Loucy (cell line): ENCODE results near the gene PRKCZ.

Experiments used
- H2AFZ ChIP-seq: fragments of 200-600 bp; sonication (generic); 2 replicates; pipeline ENCODE4 v1.6.0; 2016; ENCODE audit warnings: antibody characterized with exemption, mild to moderate bottlenecking, low read length, moderate library complexity
- H3F3A ChIP-seq: fragments of 200-600 bp; 2 replicates; pipeline ENCODE4 v1.6.0; 2016; ENCODE audit warnings: antibody characterized with exemption, low read depth, mild to moderate bottlenecking
- H3K27me3 ChIP-seq: fragments of 200-600 bp; sonication (generic); 2 replicates; pipeline ENCODE4 v1.6.1; 2014; ENCODE audit warnings: low read length, mild to moderate bottlenecking; ENCODE audit not compliant: insufficient read depth, poor library complexity, severe bottlenecking
- H3K36me3 ChIP-seq: fragments of 200-600 bp; sonication (generic); 2 replicates; pipeline ENCODE4 v1.6.1; 2016; ENCODE audit warnings: low read length; ENCODE audit not compliant: insufficient read depth
- H3K4me1 ChIP-seq: fragments of 200-600 bp; sonication (generic); 2 replicates; pipeline ENCODE4 v1.5.1; 2014; ENCODE audit warnings: low read length, mild to moderate bottlenecking; ENCODE audit not compliant: insufficient read depth, poor library complexity, severe bottlenecking
- H3K4me2 ChIP-seq: fragments of 200-600 bp; sonication (generic); 2 replicates; pipeline ENCODE4 v1.6.0; 2014; ENCODE audit warnings: antibody characterized with exemption, low read length, low read depth, mild to moderate bottlenecking; ENCODE audit not compliant: poor library complexity, severe bottlenecking
- H3K4me3 ChIP-seq: fragments of 200-600 bp; sonication (generic); 2 replicates; pipeline ENCODE4 v1.5.1; 2014; ENCODE audit warnings: low read length, mild to moderate bottlenecking, mixed read lengths; ENCODE audit not compliant: poor library complexity, severe bottlenecking
- H3K79me2 ChIP-seq: fragments of 200-600 bp; sonication (generic); 2 replicates; pipeline ENCODE4 v1.6.1; 2014; ENCODE audit warnings: low read length; ENCODE audit not compliant: insufficient read depth
- H3K9ac ChIP-seq: fragments of 200-600 bp; sonication (generic); 2 replicates; pipeline ENCODE4 v1.6.0; 2014; ENCODE audit warnings: mild to moderate bottlenecking, low read depth, low read length, moderate library complexity; ENCODE audit not compliant: poor library complexity, severe bottlenecking
- H3K9me2 ChIP-seq: fragments of 200-600 bp; sonication (generic); replicated peaks from 2 replicates; pipeline ENCODE4 v1.6.1; 2016; ENCODE audit warnings: low read depth, low read length, mixed read lengths
- H3K9me3 ChIP-seq: fragments of 200-600 bp; sonication (generic); 2 replicates; pipeline ENCODE4 v1.6.1; 2014; ENCODE audit warnings: mild to moderate bottlenecking, antibody characterized with exemption, low read length, low read depth; ENCODE audit not compliant: insufficient read depth
- H4K20me1 ChIP-seq: fragments of 200-600 bp; sonication (generic); 2 replicates; pipeline ENCODE4 v1.6.0; 2014; ENCODE audit warnings: antibody characterized with exemption, low read length, mild to moderate bottlenecking; ENCODE audit not compliant: insufficient read depth, poor library complexity, severe bottlenecking
- CTCF ChIP-seq: fragments of 200-600 bp; sonication (generic); conservative IDR thresholded peaks from 2 replicates; pipeline ENCODE4 v1.5.1; 2014; ENCODE audit warnings: mild to moderate bottlenecking, antibody characterized with exemption, low read length
- EZH2phosphoT487 ChIP-seq: fragments of 200-600 bp; IDR thresholded peaks from 2 replicates; pipeline ENCODE4 v1.6.1; 2018; ENCODE audit warnings: antibody characterized with exemption, mild to moderate bottlenecking, moderate library complexity, borderline replicate concordance

Gene PRKCZ

GRCh38 chr1:2177946-2178538 lies 127.8 kb downstream of the PRKCZ start:
- no peaks in the 10 kb centered on the region for H3K27me3 ChIP-seq
- no peaks in the 10 kb centered on the region for H3F3A ChIP-seq
- H3K9me2 ChIP-seq = no peaks in the 10 kb centered on the region
- H2AFZ ChIP-seq = no peak overlapping the region
- no peaks in the 10 kb centered on the region for H3K36me3 ChIP-seq
- no peaks in the 10 kb centered on the region for H3K9me3 ChIP-seq
- no peaks in the 10 kb centered on the region for H4K20me1 ChIP-seq
- no peak overlapping the region for H3K4me2 ChIP-seq
- H3K4me1 ChIP-seq = no peaks in the 10 kb centered on the region
- H3K9ac ChIP-seq = no peak overlapping the region
- H3K79me2 ChIP-seq = no peaks in the 10 kb centered on the region
- H3K4me3 ChIP-seq = no peak overlapping the region
- no peak for TF ChIP-seq CTCF
- no peak for TF ChIP-seq EZH2phosphoT487

GRCh38 chr1:2178875-2179274 lies 128.7 kb downstream of the PRKCZ start:
- H3K4me3 ChIP-seq = no peak overlapping the region
- H3K4me2 ChIP-seq = no peak overlapping the region
- H3F3A ChIP-seq = no peaks in the 10 kb centered on the region
- H3K9ac ChIP-seq = no peak overlapping the region
- no peak overlapping the region for H2AFZ ChIP-seq
- H3K9me3 ChIP-seq = no peaks in the 10 kb centered on the region
- TF ChIP-seq EZH2phosphoT487 (no peak), CTCF (no peak)
- H3K79me2 ChIP-seq = no peaks in the 10 kb centered on the region
- no peaks in the 10 kb centered on the region for H3K36me3 ChIP-seq
- H4K20me1 ChIP-seq = no peaks in the 10 kb centered on the region
- H3K27me3 ChIP-seq = no peaks in the 10 kb centered on the region
- no peaks in the 10 kb centered on the region for H3K4me1 ChIP-seq
- no peaks in the 10 kb centered on the region for H3K9me2 ChIP-seq

DNA sequence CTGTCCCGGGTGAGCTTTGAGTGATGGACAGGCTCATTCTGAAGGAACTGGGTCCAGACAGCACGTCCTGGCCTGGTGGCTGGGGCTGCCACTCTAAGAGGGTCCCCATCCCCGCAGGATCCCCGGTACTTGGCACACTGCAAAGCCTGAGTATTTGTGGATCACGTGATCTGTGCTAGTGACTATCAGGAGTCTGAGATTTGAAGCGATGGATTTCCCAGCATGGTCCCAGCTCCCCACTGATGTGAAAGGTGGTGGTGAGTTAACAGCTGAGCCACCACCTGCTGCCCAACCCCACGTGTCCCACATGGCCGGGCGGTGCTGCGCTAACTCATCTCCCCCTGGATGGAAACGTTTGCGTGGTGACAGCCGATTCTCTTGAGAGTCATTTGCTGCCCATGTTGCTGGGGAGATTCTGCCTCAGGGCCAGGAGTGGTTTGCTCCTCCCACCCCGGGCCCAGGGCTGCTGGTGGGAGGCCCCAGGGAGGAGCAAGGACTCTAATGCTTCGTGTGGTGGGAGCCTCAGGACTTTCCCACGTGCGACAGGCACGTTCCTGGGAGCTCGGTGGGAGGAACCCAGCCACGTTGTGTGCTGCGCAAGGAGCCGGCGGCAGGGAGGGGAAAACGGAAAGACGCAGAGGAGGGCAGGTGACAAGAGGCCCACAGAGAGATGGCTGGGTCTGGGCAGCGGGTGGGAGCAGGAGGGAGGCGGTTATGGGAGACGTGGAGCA lies 129.2 kb downstream of the PRKCZ start:
- Histone ChIP-seq H3K9me3 (no peaks in the 10 kb centered on the region), H3K79me2 (no peaks in the 10 kb centered on the region), H4K20me1 (no peaks in the 10 kb centered on the region)

More for the DNA sequence above, 129.2 kb downstream of the PRKCZ start:
- Histone ChIP-seq H3K4me2 (no peak overlapping the region), H3K4me1 (no peaks in the 10 kb centered on the region), H3K9ac (no peak overlapping the region), H3K9me2 (no peaks in the 10 kb centered on the region), H2AFZ (no peak overlapping the region), H3F3A (no peaks in the 10 kb centered on the region), H3K4me3 (no peak overlapping the region), H3K27me3 (no peaks in the 10 kb centered on the region), H3K36me3 (no peaks in the 10 kb centered on the region)
- TF ChIP-seq EZH2phosphoT487 = no peak
- TF ChIP-seq CTCF = no peak
